GM21717 (cell line): ENCODE measurements around the gene CFAP97.
"Not testable (repeated sequence)": the region's sequence is repeated elsewhere in the genome, so short reads cannot be mapped to it uniquely, and the experiment has no call there.

Source experiments
- ATAC-seq: cut with Tn5 transposase; IDR thresholded peaks from one replicate; pipeline ENCODE4 v1.9.1; 2021; ENCODE audit warnings: mild to moderate bottlenecking, moderate library complexity; ENCODE audit not compliant: unreplicated experiment

Gene CFAP97

DNA sequence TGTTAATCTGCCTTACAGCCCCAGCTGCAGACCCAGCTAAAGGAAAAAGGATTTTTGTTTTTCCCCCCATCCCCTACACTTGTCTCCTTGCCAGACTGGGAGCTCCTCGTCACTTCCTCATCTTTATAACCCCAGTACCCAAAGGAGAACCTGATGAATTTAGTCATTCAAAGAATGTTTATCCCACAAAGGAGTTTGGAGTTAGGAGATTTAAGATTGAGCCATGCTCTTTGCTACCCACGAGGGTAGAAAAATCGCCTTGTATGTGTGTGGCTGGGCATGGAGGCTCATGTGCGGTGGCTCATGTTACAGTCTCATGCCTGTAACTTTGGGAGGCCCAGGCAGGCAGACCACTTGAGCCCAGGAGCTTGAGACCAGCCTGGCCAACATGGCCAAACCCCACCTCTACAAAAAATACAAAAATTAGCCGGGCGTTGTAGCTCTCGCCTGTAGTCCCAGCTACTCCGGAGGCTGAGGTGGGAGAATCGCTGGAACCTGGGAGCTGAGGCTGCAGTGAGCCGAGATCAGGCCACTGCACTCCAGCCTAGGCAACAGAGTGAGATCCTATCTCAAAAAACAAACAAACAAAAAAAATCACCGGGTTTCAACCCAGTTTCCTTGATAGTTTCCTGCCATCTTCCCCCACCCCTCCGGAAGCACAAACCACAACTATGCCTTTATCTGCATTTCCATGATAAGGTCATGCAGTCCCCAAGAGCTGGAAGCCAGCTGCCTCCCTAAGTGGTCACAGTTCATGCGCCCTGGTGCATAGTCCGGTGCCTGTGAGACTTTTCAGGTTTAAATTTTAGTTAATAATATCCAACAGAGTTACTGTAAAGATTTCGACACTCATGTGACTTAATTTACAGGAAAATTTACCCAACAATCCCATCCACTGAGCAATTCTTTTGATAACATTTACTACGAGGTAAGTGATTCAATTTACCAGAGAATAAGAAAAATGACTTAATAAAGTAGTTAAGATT is 1.5 kb downstream of the CFAP97 start:
- ATAC-seq: no peak

DNA sequence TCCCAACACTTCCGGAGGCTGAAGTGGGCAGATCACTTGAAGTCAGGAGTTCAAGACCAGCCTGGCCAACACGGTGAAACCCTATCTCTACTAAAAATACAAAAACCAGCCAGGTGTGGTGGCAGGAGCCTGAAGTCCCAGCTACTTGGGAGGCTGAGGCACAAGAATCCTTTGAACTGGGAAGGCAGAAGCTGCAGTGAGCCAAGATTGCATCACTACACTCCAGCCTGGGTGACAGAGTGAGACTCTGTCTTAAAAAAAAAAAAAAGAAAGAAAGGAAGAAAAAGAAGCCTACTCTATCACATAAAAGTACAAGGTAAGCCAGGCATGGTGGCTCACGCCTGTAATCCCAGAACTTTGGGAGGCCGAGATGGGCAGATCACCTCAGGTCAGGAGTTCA is 5.6 kb downstream of the CFAP97 start:
- ATAC-seq: not testable (repeated sequence)

DNA sequence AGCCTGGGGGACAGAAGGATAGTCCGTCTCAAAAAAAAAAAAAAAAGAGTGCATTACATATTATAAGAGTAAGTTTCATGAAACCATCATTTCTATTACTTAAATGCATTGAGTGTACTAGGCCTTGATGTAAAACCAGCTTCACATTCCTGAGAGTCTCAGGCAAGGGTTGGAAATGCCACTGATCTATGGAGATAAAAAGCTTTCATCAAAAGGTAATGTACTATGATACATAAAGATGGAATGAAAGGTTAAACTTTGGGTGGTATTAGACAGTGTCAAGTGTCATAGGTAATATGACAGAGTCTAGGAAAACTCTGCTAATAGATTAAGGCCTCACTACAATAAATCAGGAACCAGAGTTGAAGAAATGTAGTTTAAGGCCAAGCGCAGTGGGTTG is 7.4 kb downstream of the CFAP97 start:
- no peak for ATAC-seq

DNA sequence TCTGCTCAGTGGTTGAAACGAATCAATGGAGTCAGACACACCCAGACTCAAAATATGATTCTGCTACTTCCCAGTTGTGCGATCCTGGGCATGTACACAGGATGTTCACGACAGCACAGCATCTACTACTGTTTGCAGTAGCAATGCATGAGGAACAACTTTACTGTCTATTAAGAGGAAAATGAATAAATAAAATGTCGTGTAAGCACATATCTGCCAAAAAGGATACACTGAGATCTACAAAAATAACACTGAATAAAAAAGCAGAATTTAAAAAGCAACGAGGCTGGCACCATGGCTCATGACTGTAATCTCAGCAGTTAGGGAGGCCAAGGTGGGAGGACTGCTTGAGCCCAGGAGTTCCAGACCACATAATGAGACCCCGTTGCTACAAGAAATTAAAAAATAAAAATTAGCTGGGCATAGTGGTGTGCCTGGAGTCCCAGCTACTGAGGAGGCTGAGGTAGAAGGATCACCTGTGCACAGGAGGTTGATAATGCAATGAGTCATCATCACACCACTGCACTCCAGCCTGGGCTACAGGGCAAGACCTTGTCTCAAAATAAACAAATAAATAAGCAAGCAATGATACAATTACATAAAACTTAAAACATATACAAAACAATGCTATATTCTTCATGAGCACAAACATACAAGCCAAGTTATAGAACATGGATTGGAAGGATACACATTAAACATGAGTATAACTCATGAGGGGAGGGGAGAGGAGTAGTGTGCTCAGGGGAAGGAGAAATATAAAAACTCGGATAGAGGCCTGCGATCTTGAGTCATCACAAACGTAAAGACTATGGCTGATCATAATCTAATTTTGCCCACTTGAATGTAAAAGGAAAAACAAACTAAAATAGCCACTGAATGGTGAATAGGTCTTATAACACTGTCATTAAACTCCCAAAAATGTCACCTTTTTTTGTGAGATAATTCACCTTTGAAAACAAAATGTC is 8.6 kb downstream of the CFAP97 start:
- ATAC-seq: no peak

DNA sequence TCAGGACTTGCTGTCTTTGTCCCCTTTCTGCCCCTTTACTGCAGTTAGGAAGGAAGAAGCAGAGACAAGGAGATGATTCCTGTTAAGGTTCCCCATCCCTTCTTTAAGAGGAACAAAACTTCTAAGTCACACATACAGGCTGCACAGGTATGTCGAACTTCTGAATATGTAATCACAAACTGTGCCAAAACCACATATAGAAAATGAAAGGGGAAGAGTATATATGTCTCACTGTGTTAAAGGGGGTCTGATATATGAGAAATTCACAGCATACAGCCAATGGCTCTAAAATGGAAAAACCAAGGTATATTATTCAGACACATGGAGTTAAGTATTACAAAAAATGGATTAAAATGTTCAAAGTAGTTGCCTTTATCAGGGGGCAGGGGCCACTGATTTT is 11.7 kb downstream of the CFAP97 start:
- peak; percentile 87 for ATAC-seq

DNA sequence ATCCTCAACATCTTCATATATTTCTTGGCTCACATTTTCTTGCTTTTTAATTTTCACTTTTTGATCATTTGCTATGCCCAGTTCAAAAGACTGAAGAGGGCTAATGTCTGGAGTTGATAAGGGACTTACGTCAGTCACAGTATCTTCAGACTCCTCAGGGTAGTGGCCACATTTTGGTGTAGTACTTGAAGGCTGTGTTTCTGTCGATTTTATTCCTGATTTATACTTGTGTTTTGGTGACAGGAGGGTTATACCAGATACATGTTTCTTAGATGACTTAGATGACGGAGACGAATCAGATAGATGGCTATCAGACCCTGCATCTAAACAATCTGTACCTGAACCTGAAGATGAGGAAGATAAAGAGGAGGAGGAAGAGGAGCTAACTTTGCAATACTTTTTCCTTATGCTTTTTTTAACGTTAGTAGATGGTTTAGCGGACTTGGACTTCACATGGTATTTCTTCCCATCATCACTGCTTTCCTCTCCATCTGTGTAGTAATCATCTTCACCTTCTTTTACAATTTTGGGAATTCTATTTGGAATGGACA is 13.4 kb downstream of the CFAP97 start:
- ATAC-seq: no peak

DNA sequence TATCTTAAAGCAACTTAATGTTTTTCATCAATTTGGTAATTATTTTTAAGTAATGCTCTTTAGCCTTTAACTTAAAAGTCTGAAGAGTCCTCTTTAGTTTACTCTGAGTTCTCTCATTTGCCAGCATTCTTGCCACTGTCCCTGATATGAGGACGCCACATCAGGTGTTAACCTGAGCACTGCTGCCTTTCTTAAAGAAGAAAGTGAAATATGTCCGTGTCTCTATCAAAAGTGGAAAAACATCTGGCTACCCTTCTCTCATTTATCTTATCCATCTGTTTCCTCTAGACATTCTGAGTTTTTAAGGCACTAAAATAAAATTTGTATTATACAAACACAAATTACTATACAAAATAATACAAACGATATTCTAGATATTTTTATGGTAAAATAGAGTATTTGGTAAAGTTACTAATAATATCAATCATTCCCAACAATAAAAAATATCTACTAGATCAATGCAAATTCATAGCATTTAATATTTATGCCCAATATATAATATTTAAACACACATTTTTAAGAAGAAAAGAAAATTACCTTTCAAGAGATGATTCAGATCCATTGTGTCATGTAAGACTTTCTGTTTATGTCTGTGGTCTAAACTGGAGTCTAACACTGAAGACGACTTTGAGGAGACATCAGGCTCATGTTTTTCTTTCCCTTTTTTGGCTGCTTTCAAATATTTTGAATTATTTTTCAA is 14.0 kb downstream of the CFAP97 start:
- no peak for ATAC-seq

DNA sequence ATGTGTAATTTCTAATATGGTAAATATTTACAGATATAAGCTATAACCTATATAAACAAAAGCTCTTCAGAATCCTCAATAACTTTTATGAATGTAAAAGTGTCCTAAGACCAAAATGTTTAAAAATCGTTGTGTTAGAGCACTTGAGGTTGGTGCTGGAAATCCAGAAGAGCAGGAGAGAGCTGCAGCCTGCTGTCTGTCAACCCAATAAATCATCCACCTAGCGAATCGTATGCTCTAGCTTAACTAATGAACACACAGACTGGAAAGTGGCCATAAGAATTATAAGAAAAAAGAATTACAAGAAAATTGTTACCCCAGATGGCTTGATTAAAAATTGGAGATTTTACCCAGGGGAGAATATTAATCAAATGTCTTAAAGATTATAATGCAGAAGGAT is 17.0 kb downstream of the CFAP97 start:
- ATAC-seq: no peak

DNA sequence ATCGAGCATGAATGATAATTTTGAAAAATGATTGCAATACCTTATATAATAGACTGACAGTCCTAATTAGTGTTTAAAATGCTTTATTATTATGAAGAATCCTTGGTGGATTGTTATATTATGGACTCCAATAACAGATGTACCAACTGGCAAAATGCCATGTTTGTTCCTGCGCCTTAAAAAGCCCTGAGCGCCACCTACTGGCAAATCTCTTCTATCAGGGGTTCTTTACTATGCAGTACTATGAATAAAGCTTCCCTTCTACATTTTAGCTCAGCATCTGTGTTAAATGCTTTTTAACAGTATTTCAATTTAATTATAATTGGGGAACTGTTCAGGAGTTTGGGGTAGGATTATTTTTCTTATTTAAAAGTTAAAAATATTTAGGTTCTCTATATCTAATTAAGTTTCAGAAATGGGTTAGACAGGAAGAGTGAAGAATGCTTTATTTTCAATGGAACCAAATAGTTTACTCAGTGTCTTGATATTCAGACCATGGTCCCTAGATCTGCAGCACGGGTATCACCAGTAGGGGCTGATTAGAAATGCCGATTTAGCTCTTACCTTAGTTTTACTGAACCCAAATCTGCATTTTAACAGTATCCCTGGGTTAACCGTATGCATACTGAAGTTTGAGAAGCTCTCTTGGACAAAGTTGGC is 20.0 kb downstream of the CFAP97 start:
- peak; percentile 59 for ATAC-seq

DNA sequence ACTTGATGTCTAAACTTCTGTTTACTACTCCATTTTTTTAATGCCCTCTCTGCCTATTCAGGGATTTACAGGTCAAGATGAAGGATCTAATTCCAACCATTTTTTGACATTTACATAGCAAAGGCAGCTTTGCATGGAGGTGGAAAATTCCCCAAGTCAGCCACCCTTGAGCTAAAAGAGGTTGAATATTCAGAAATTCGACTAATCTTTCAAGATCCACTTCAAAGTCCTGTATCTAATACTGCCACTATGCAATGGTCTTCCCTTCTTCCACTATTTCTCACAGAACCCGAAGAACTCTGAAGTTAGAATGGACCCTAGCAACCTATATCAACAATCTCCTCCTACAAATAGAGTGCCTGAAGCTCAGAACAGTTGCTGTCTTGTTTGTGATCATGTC is 21.6 kb downstream of the CFAP97 start:
- ATAC-seq: no peak

DNA sequence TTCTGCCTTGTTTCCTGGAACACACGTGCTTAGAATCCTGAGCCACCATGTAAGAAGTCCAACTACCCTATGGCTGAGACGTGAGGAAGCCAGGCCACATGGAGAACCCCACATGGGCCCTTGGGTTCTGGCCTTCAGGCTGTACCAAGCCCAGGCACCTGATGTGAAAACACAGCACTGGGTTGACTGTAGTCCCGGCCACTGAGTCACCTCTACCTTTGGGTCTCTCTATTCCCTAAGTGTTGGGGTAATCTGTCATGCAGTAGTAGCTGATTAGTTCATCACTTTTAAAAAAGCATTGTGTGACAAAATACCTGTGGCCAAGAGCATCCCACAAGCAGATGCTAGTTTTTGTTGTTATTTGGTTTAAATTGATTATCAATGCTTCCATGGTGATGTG is 24.3 kb downstream of the CFAP97 start:
- ATAC-seq: no peak

DNA sequence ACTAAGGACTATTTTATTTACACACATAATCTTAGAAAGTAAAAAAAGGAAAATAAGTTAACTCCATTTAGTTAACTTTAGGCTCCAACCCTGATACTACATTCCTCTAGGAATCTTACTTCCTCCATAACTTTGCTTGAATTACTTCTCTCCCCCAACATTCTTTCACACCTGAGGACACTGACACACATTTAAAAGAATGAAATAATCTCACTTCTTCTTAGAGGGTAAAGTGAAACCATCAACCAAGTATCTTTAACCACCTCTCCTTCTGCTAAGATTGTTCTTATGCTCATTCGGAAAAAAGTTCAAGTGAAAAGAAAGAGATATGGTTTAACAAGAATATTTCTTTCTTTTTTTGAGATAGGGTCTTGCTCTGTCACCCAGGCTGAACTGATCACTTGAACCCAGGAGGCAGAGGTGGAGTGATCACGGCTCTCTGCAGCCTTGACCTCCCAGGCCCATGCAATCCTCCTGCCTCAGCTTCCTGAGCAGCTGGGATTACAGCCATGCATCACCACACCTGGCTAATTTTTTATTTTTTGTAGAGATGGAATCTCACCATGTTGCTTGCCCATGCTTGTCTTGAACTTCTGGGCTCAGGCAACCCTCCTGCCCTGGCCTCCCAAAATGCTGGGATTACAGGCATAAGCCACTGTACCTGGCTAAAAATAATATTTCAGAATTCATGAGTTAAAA is 32.3 kb downstream of the CFAP97 start:
- ATAC-seq: peak; percentile 90

DNA sequence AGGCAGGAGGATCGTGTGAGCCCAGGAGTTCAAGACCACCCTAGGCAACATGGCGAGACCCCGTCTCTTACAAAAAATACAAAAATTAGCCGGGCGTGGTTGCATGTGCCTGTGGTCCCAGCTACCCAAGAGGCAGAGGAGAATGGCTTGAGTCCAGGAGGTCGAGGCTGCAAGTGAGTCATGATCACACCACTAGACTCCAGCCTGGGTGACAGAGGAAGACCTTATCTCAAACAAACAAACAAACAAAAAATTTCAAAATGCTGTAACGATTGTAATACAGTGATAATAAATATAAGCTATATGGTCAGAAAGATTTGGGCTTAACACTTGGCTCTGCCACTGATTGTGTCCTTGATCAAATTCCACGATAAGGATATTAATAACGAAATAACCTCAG is 36.6 kb downstream of the CFAP97 start:
- ATAC-seq: no peak

DNA sequence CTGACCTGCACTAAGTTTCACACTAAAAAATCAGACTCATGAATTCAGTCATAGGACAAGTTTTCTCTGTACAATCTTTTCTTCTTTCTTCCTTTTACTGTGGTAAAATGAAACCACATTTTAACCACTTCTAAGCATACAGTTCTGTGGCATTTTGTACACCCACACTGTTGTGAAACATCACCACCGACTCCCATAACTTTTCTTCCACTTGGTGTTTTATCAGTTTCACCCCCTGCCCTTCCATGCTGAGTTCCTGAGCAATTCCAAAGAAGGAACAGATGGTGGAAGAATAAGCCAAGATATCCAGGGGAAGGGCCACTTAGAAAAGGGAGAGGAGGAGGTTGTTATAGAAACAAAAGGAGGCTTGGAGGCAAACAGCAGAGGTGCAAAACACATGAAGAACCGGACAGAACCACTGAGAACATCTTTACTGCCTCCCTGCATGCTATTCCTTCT is 38.2 kb downstream of the CFAP97 start:
- ATAC-seq: peak; percentile 94

DNA sequence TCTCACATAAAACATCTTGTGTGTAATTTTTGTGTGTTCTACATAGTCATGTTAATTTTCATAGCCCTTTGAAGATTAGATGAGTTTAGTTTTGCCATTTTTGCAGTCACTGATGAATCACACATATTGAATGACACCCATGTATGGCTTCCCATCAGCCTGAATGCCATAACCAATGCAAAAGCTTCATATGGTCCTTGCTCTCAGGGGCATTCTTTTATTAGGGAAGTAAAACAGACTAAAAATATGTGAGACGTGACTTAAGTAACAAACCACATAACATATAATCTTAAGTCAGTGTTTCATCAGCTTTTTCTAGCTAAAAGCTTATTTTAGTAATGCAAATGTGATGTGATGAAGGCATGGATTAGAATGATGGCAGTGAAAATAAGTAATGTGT is 52.5 kb downstream of the CFAP97 start:
- no peak for ATAC-seq

DNA sequence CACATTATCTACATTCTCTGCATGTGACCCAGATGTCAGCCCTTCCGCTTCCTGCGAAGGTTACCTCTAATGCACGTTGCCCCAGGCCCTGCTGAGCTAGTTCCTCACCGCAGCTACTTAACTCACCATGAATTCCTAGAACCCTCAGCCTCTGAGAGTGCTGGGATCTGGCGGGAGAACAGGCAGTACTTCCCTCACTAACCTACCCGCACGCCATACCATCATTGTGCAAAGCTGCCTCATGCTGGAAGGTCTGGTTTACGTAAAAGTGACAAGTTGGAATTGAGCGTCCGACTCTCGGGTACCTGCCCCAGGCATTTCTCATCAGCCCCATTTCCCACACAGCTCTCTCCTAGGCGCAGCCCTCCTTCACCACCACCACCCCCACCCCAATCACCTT is 54.4 kb downstream of the CFAP97 start:
- ATAC-seq: no peak

DNA sequence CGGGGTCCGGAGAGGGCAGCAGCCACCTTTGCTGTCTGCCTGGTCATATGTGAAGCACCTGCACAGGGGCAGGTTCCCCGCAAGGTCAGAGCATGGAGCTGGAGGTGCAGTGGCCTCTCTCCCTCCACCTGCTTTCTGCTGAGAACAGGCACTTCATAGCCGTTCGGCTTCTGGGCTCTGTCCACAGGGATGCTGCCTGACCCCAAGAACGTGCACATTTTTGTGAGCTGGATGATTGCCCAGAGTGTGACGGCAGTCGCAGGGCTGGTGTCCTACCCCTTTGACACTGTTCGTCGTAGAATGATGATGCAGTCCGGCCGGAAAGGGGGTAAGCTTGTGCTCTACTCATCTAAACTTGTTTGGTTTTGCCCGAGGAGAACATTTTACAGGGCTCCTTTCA is 58.2 kb downstream of the CFAP97 start:
- no peak for ATAC-seq

DNA sequence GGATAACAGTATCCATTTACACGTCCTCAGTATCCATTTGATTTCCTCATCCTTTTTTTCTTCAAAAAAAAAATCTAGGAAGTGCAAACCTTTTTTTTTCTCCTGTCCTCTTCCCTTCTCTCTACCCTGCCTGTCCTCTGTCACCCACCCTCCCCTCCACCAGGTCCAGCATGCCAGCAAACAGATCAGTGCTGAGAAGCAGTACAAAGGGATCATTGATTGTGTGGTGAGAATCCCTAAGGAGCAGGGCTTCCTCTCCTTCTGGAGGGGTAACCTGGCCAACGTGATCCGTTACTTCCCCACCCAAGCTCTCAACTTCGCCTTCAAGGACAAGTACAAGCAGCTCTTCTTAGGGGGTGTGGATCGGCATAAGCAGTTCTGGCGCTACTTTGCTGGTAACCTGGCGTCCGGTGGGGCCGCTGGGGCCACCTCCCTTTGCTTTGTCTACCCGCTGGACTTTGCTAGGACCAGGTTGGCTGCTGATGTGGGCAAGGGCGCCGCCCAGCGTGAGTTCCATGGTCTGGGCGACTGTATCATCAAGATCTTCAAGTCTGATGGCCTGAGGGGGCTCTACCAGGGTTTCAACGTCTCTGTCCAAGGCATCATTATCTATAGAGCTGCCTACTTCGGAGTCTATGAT is 59.1 kb downstream of the CFAP97 start:
- ATAC-seq: no peak

DNA sequence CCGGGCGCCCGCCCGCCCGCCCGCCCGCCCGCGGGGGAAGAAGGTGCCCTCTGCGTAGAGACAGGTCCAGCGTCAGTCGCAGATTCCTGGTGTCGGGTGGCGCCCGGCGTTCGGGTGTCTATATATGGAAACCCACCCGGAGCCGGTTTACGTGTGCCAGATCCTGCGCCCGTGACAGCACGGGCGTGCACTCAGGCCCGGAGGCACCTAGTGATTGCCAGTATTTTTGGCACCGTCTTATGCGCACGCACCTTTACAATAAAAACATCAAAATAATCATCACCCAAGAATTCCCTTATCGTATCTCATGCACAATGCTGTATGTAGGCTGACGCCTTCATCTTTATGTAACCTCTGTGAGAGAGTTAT is 60.2 kb downstream of the CFAP97 start:
- peak; percentile 30 for ATAC-seq
